Osteoblast (primary cell): ENCODE measurements around the gene TRAK2. TPM values are rescaled to one million over a fixed set of nuclear protein-coding genes. Genes with fewer than 3 reads are reported as not detected.
"Not testable (repeated sequence)": the region's sequence is repeated elsewhere in the genome, so short reads cannot be mapped to it uniquely, and the experiment has no call there.

ENCODE experiments used
- DNase-seq: peaks from one replicate; pipeline ENCODE4 v3.0.0; 2011; ENCODE audit warnings: low spot score, mixed read lengths; ENCODE audit not compliant: insufficient read length; ENCODE audit errors: missing footprints
- H2AFZ ChIP-seq: 2 replicates; pipeline ENCODE4 v1.6.0; 2011; ENCODE audit warnings: mild to moderate bottlenecking, low read length
- H3K27ac ChIP-seq: 2 replicates; pipeline ENCODE4 v1.5.1; 2011; ENCODE audit warnings: mild to moderate bottlenecking, low read depth, low read length, moderate library complexity
- H3K27me3 ChIP-seq: 2 replicates; pipeline ENCODE4 v1.6.0; 2012; ENCODE audit warnings: mild to moderate bottlenecking, control low read depth, inconsistent platforms, low read length, moderate library complexity; ENCODE audit not compliant: insufficient read depth
- H3K36me3 ChIP-seq: 2 replicates; pipeline ENCODE4 v1.5.1; 2011; ENCODE audit warnings: mild to moderate bottlenecking, low read length, control low read depth, moderate library complexity; ENCODE audit not compliant: insufficient read depth
- H3K4me1 ChIP-seq: 2 replicates; pipeline ENCODE4 v1.5.1; 2011; ENCODE audit warnings: mild to moderate bottlenecking, low read length, control low read depth, moderate library complexity; ENCODE audit not compliant: insufficient read depth
- H3K4me2 ChIP-seq: 2 replicates; pipeline ENCODE4 v1.6.0; 2011; ENCODE audit warnings: mild to moderate bottlenecking, low read length; ENCODE audit not compliant: insufficient read depth
- H3K4me3 ChIP-seq: fragments of 200-600 bp; sonication (generic); 3 replicates; pipeline ENCODE4 v1.5.1; 2012; ENCODE audit warnings: mild to moderate bottlenecking, low read length, inconsistent platforms; ENCODE audit not compliant: insufficient read depth
- H3K79me2 ChIP-seq: 2 replicates; pipeline ENCODE4 v1.6.0; 2012; ENCODE audit warnings: mild to moderate bottlenecking, low read length, control low read depth, inconsistent platforms; ENCODE audit not compliant: insufficient read depth
- H3K9me3 ChIP-seq: 2 replicates; pipeline ENCODE4 v1.5.1; 2011; ENCODE audit warnings: low read depth, low read length, control low read depth
- H4K20me1 ChIP-seq: 2 replicates; pipeline ENCODE4 v1.6.0; 2012; ENCODE audit warnings: mild to moderate bottlenecking, low read length, control low read depth; ENCODE audit not compliant: insufficient read depth
- total RNA-seq: library from RNA; depleted of rRNA; stranded (reverse); fragments of >200 nt; gene quantifications from 2 replicates; pipeline ENCODE4 v1.2.3, GENCODE V29; 2012
- TF ChIP-seq, protein P1 (sequence below): IDR thresholded peaks from 2 replicates; pipeline ENCODE4 v1.5.1; 2011; ENCODE audit warnings: mild to moderate bottlenecking, low read depth, low read length, moderate library complexity; ENCODE audit errors: extremely low read depth

The TRAK2 gene
- total RNA-seq, 1 donor: 56.8 TPM

DNA sequence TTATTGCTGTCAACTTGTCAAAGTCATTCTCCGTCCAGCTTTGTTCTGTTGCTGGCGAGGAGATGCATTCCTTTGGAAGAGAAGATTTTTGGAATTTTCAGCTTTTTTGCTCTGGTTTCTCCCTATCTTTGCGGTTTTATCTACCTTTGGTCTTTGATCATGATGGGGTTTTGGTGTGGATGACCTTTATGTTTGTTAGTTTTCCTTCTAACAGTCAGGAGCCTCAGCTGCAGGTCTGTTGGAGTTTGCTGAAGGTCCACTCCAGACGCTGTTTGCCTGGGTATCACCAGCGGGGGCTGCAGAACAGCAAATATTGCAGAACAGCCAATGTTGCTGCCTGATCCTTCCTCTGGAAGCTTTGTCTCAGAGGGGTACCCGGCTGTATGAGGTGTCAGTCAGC, 21.4 kb downstream of the TRAK2 start:
- DNase-seq, H3K4me3 ChIP-seq, H3K4me2 ChIP-seq, H4K20me1 ChIP-seq, H3K27me3 ChIP-seq, H3K9me3 ChIP-seq, H2AFZ ChIP-seq, H3K36me3 ChIP-seq, H3K27ac ChIP-seq: not testable (repeated sequence)
- Histone ChIP-seq H3K79me2 (peaks cover 61% of the 10 kb centered on the region), H3K4me1 (peaks cover 22% of the 10 kb centered on the region)

DNA sequence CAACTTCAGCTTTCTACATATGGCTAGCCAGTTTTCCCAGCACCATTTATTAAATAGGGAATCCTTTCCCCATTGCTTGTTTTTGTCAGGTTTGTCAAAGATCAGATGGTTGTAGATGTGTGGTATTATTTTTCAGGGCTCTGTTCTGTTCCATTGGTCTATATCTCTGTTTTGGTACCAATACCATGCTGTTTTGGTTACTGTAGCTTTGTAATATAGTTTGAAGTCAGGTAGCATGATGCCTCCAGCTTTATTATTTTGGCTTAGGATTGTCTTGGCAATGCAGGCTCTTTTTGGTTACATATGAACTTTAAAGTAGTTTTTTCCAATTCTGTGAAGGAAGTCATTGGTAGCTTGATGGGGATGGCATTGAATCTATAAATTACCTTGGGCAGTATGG, 22.9 kb downstream of the TRAK2 start:
- not testable (repeated sequence) for H3K27ac ChIP-seq, H2AFZ ChIP-seq, DNase-seq, H3K9me3 ChIP-seq, H3K4me3 ChIP-seq, H4K20me1 ChIP-seq, H3K4me2 ChIP-seq, H3K36me3 ChIP-seq, H3K27me3 ChIP-seq
- Histone ChIP-seq H3K4me1 (peaks cover 18% of the 10 kb centered on the region), H3K79me2 (peaks cover 57% of the 10 kb centered on the region)

DNA sequence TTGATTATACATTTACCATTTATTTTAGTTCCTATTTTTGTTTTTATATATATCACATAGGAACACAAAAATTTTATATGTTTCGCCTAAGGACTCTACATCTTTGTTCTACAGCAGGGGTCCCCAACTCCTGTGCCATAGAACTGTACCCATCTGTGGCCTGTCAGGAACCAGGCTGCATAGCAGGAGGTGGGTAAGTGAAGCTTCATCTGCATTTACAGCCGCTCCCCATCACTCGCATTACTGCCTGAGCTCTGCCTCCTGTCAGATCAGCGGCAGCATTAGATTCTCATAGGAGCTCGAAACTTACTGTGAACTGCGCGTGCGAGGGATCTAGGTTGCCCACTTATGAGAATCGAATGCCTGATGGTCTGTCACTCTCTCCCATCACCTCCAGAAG, 25.3 kb downstream of the TRAK2 start:
- no peak overlapping the region for H2AFZ ChIP-seq
- H3K4me2 ChIP-seq: no peak overlapping the region
- H3K79me2 ChIP-seq: peaks cover 66% of the 10 kb centered on the region
- H4K20me1 ChIP-seq: peaks cover 10% of the 10 kb centered on the region
- H3K27me3 ChIP-seq: no peaks in the 10 kb centered on the region
- H3K9me3 ChIP-seq: no peaks in the 10 kb centered on the region
- DNase-seq: no peak
- H3K27ac ChIP-seq: no peak overlapping the region
- TF ChIP-seq, protein P1, sequence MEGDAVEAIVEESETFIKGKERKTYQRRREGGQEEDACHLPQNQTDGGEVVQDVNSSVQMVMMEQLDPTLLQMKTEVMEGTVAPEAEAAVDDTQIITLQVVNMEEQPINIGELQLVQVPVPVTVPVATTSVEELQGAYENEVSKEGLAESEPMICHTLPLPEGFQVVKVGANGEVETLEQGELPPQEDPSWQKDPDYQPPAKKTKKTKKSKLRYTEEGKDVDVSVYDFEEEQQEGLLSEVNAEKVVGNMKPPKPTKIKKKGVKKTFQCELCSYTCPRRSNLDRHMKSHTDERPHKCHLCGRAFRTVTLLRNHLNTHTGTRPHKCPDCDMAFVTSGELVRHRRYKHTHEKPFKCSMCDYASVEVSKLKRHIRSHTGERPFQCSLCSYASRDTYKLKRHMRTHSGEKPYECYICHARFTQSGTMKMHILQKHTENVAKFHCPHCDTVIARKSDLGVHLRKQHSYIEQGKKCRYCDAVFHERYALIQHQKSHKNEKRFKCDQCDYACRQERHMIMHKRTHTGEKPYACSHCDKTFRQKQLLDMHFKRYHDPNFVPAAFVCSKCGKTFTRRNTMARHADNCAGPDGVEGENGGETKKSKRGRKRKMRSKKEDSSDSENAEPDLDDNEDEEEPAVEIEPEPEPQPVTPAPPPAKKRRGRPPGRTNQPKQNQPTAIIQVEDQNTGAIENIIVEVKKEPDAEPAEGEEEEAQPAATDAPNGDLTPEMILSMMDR: no peak
- no peaks in the 10 kb centered on the region for H3K4me1 ChIP-seq
- H3K4me3 ChIP-seq: no peak overlapping the region
- no peaks in the 10 kb centered on the region for H3K36me3 ChIP-seq

DNA sequence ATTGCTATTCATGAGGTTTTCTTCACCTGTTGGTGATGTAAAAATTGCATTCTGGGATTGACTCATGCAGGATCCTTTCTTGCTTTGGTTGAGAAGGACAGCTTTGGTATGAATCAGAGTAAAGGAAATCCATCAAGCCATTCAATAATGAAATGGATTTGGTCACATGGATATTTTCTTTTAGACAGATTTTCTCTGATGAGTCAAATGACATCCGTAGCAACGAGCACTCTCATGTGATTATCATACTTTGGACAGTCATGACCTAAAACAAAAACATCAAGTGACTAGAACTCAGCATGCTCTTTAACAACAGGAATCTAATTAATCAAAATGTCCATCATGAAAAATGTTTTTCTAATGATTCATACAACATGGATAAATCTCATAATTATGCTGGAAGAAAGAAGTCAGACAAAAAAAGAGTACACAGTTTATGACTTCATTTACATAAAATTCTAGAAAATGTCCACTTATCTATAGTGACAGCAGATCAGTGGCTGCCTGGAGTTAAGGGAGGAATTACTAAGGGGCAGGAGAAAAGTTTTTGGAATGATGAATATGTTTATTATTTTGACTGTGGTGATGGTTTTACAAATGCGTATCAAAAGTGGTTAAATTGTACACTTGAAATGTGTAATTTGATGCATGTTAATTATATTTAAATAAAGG, 30.7 kb downstream of the TRAK2 start:
- TF ChIP-seq, protein P1: no peak
- H3K27ac ChIP-seq: peak overlapping the region; percentile 44
- H3K4me1 ChIP-seq: peaks cover 22% of the 10 kb centered on the region

DNA sequence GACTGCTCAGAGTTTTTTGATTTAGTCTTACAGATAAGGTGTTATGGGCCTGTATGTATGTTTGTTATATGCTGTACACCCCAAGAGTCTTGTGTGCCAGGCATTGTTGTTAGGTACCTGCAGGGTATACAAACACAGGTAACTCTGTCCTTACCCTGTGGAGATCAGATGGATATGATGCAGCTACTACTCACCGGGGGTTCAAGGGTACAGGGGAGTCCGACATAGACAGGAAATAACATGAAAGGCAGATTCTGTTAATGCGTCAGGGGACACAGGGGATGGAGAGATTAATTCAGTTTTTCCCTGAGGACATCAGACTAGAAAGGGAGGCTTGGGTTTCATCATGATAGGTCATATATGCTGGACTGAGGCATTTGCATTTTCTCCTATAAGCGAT, 31.3 kb downstream of the TRAK2 start:
- no peak overlapping the region for H2AFZ ChIP-seq
- H3K4me1 ChIP-seq: peaks cover 28% of the 10 kb centered on the region
- no peaks in the 10 kb centered on the region for H3K9me3 ChIP-seq
- DNase-seq: no peak
- H4K20me1 ChIP-seq: peaks cover 5% of the 10 kb centered on the region
- TF ChIP-seq, protein P1: no peak
- H3K4me3 ChIP-seq: no peak overlapping the region
- no peak overlapping the region for H3K4me2 ChIP-seq
- H3K27ac ChIP-seq: peak overlapping the region; percentile 44
- no peaks in the 10 kb centered on the region for H3K27me3 ChIP-seq
- peaks cover 64% of the 10 kb centered on the region for H3K79me2 ChIP-seq
- H3K36me3 ChIP-seq: no peaks in the 10 kb centered on the region

More for the DNA sequence above, 30.7 kb downstream of the TRAK2 start:
- no peaks in the 10 kb centered on the region for H3K27me3 ChIP-seq
- peaks cover 62% of the 10 kb centered on the region for H3K79me2 ChIP-seq
- no peaks in the 10 kb centered on the region for H3K9me3 ChIP-seq
- peak; percentile 68 for DNase-seq
- H3K36me3 ChIP-seq: no peaks in the 10 kb centered on the region
- no peak overlapping the region for H3K4me3 ChIP-seq
- no peak overlapping the region for H2AFZ ChIP-seq
- H4K20me1 ChIP-seq: peaks cover 5% of the 10 kb centered on the region
- H3K4me2 ChIP-seq: no peak overlapping the region
